ENCODE results near the gene LINGO4.

Gene LINGO4

DNA sequence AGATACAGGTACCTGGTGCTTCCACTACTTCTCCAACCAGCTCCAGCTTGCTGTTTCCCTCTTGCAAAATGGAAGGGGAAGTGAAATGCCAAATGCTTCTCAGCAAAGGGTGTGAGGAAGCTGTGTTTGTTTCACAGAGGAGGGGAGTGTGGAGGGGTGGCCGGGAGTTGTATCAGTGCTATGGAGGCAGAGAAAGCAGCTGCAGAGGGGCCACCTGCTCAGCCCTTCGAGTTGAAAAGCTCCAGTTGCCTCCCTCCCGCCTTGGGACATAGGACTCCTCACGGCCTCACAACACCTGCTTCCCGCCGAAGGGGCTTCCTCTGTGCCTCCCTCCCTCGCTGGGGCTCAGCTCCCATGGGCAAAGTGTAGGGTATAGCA is 12.1 kb upstream of the LINGO4 start:
- Histone ChIP-seq H3K36me3 (ENCODE audit: control insufficient read depth, insufficient read depth, low read length) (no peaks in the 10 kb centered on the region), H3K4me3 (replicated peaks; ENCODE audit: low read depth, low read length) (no peak overlapping the region), H3K27me3 (replicated peaks; ENCODE audit: control insufficient read depth, insufficient read depth, low read length) (no peaks in the 10 kb centered on the region; the same call in 1 of the 2 replicates)
- no peak for DNase-seq (ENCODE audit: extremely low read depth, insufficient read length)
- TF ChIP-seq, protein P1, sequence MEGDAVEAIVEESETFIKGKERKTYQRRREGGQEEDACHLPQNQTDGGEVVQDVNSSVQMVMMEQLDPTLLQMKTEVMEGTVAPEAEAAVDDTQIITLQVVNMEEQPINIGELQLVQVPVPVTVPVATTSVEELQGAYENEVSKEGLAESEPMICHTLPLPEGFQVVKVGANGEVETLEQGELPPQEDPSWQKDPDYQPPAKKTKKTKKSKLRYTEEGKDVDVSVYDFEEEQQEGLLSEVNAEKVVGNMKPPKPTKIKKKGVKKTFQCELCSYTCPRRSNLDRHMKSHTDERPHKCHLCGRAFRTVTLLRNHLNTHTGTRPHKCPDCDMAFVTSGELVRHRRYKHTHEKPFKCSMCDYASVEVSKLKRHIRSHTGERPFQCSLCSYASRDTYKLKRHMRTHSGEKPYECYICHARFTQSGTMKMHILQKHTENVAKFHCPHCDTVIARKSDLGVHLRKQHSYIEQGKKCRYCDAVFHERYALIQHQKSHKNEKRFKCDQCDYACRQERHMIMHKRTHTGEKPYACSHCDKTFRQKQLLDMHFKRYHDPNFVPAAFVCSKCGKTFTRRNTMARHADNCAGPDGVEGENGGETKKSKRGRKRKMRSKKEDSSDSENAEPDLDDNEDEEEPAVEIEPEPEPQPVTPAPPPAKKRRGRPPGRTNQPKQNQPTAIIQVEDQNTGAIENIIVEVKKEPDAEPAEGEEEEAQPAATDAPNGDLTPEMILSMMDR (IDR thresholded peaks at IDR 0.05; ENCODE audit: insufficient read depth, low read length, poor library complexity, severe bottlenecking): no peak

GRCh38 chr1:151816548-151817352 is 11.5 kb upstream of the LINGO4 start:
- DNase-seq (ENCODE audit: extremely low read depth, insufficient read length): no peak
- Histone ChIP-seq H3K36me3 (ENCODE audit: control insufficient read depth, insufficient read depth, low read length) (no peaks in the 10 kb centered on the region), H3K27me3 (replicated peaks; ENCODE audit: control insufficient read depth, insufficient read depth, low read length) (no peaks in the 10 kb centered on the region; the same call in 1 of the 2 replicates), H3K4me3 (replicated peaks; ENCODE audit: low read depth, low read length) (no peak overlapping the region)
- TF ChIP-seq, protein P1 (IDR thresholded peaks at IDR 0.05; ENCODE audit: insufficient read depth, low read length, poor library complexity, severe bottlenecking): no peak

DNA sequence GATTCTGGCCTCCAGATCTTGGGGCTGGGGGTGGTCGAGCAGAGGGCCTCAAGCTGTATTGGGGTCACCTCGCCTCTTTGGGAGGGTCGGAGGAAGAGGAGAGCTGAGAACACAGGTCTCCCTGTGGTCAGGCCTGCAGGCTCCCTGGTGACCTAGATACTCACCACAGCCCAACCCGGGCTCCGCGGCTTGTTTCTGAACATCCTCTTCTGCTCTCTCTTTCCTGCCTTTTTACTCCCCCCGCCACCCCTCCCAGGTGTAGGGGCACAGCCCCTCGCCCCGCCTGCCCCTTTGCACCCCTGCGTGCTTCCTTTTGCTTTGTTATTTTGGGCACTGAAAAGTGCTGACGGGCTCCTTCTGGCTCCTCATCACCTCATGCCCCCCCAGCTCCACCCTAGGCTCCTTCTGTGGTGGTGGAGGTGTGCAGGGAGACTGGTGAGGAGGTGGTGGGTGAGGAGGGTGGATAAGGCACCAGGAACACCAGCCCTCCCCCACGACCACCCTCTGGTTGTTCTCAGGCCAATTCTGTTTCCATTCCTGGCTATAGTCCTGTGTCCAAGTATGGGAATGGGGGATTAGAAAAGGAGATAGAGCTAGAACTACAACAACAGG is 10.6 kb upstream of the LINGO4 start:
- Histone ChIP-seq H3K4me3 (replicated peaks; ENCODE audit: low read depth, low read length) (no peak overlapping the region), H3K36me3 (ENCODE audit: control insufficient read depth, insufficient read depth, low read length) (no peaks in the 10 kb centered on the region)
- DNase-seq (ENCODE audit: extremely low read depth, insufficient read length): no peak

DNA sequence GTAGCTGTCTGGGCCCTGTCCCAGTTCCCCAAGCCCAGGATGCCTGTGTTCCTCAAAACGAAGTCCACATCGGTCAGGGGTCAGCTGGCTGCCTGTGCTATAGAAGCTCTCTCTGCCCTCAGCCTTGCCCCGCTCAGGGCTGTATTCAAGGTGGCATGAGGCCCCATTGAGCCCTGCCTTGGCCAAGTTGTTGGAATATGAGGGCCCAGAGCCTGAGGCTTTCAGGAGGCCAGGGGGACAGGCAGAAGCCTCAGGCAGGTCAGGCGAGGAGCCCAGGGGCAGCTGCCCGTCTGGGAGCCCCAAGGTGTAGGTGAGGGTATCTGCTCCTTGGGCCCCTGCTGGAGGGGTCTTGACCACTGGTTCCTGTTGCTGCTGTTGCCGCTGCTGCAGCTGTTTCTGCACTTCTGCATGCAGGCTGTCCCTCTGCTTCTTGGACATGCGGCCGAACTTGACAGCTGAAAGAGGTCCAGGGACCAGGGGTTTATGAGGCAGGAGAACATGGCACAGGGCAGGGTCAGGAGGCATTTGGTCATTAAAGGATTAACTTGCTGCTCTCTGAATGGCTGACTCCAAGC is 9.8 kb upstream of the LINGO4 start:
- DNase-seq (ENCODE audit: extremely low read depth, insufficient read length): no peak
- Histone ChIP-seq H3K27me3 (replicated peaks; ENCODE audit: control insufficient read depth, insufficient read depth, low read length) (no peaks in the 10 kb centered on the region; the same call in 1 of the 2 replicates), H3K4me3 (replicated peaks; ENCODE audit: low read depth, low read length) (no peak overlapping the region), H3K36me3 (ENCODE audit: control insufficient read depth, insufficient read depth, low read length) (no peaks in the 10 kb centered on the region)
- TF ChIP-seq, protein P1 (IDR thresholded peaks at IDR 0.05; ENCODE audit: insufficient read depth, low read length, poor library complexity, severe bottlenecking): no peak

More for the DNA sequence above, 10.6 kb upstream of the LINGO4 start:
- TF ChIP-seq, protein P1 (IDR thresholded peaks at IDR 0.05; ENCODE audit: insufficient read depth, low read length, poor library complexity, severe bottlenecking): no peak
- no peaks in the 10 kb centered on the region; the same call in 1 of the 2 replicates for H3K27me3 ChIP-seq (replicated peaks; ENCODE audit: control insufficient read depth, insufficient read depth, low read length)

DNA sequence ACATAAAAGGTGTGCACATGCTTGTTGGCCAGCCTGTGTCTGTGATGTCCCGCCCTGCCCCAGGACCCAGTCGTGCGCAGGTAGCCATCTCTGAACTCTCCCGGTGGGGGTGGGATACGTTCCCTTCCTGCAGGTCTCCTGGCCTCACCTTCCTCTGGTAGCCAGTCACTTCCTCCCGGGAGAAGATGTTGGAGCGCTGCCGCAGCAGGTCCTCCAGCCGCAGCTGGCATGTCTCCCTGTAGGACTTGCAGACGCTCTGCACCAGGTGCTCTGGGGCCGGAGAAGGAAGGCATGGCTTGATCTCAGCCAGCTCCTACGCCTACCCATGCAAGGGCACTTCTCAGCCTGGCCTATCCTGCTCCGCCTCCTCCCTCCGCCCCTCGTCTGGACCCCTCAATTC is 9.2 kb upstream of the LINGO4 start:
- Histone ChIP-seq H3K27me3 (replicated peaks; ENCODE audit: control insufficient read depth, insufficient read depth, low read length) (no peaks in the 10 kb centered on the region; the same call in 1 of the 2 replicates), H3K4me3 (replicated peaks; ENCODE audit: low read depth, low read length) (no peak overlapping the region), H3K36me3 (ENCODE audit: control insufficient read depth, insufficient read depth, low read length) (no peaks in the 10 kb centered on the region)
- TF ChIP-seq, protein P1 (IDR thresholded peaks at IDR 0.05; ENCODE audit: insufficient read depth, low read length, poor library complexity, severe bottlenecking): no peak
- no peak for DNase-seq (ENCODE audit: extremely low read depth, insufficient read length)
